OCI-M2 (cell line): ENCODE measurements around the gene ARFGEF3.

Experiments
- DNase-seq: peaks from one replicate; lab custom pipeline; 2025; ENCODE audit not compliant: unreplicated experiment; lab: John Stamatoyannopoulos, UW

ARFGEF3 gene

GRCh38 chr6:138162955-138163575, 1.3 kb downstream of the ARFGEF3 start:
- no peak for DNase-seq

GRCh38 chr6:138175596-138175995, 13.9 kb downstream of the ARFGEF3 start:
- no peak for DNase-seq

- DNase-seq = no peak
Measured at GRCh38 chr6:138176652-138177232, 15.0 kb downstream of the ARFGEF3 start.

GRCh38 chr6:138182939-138183789, 21.4 kb downstream of the ARFGEF3 start:
- DNase-seq = no peak

- no peak for DNase-seq
Measured at GRCh38 chr6:138183790-138184134, 22.0 kb downstream of the ARFGEF3 start.

- DNase-seq = no peak
Measured at GRCh38 chr6:138184230-138184629, 22.5 kb downstream of the ARFGEF3 start.

- no peak for DNase-seq
Measured at GRCh38 chr6:138187156-138187555, 25.4 kb downstream of the ARFGEF3 start.

GRCh38 chr6:138188278-138188941, 26.7 kb downstream of the ARFGEF3 start:
- DNase-seq = no peak

GRCh38 chr6:138194287-138194686, 32.5 kb downstream of the ARFGEF3 start:
- DNase-seq = no peak

GRCh38 chr6:138196122-138196738, 34.5 kb downstream of the ARFGEF3 start:
- no peak for DNase-seq

GRCh38 chr6:138197570-138197969, 35.8 kb downstream of the ARFGEF3 start:
- DNase-seq = no peak

GRCh38 chr6:138198430-138199091, 36.8 kb downstream of the ARFGEF3 start:
- DNase-seq = no peak

- no peak for DNase-seq
Measured at GRCh38 chr6:138201836-138202235, 40.1 kb downstream of the ARFGEF3 start.

GRCh38 chr6:138203315-138203714, 41.6 kb downstream of the ARFGEF3 start:
- no peak for DNase-seq

GRCh38 chr6:138204303-138204702, 42.6 kb downstream of the ARFGEF3 start:
- DNase-seq = no peak

GRCh38 chr6:138204792-138205384, 43.1 kb downstream of the ARFGEF3 start:
- DNase-seq = no peak

- DNase-seq = no peak
Measured at GRCh38 chr6:138205437-138206094, 43.8 kb downstream of the ARFGEF3 start.

- DNase-seq = no peak
Measured at GRCh38 chr6:138206862-138207261, 45.1 kb downstream of the ARFGEF3 start.

GRCh38 chr6:138211048-138211581, 49.4 kb downstream of the ARFGEF3 start:
- DNase-seq = no peak

- DNase-seq = no peak
Measured at GRCh38 chr6:138211601-138212000, 49.9 kb downstream of the ARFGEF3 start.
